HG03342 (cell line): ENCODE measurements around the gene TMEM63A.
"Not testable (repeated sequence)": the region's sequence is repeated elsewhere in the genome, so short reads cannot be mapped to it uniquely, and the experiment has no call there.

Source experiments
- ATAC-seq: cut with Tn5 transposase; IDR thresholded peaks from one replicate; pipeline ENCODE4 v1.9.1; 2021; ENCODE audit warnings: mild to moderate bottlenecking, moderate library complexity; ENCODE audit not compliant: unreplicated experiment

The TMEM63A gene

GRCh38 chr1:225881959-225882693 is at the start of gene TMEM63A:
Gene TMEM63A, minus strand, starts transcription at chr1:225882380. Its CDS starts 4,800 bp downstream, at chr1:225877580.
- ATAC-seq = peak; percentile 74

GRCh38 chr1:225931270-225932136 is 49.3 kb upstream of the TMEM63A start:
- no peak for ATAC-seq

GRCh38 chr1:225930566-225930965 is 48.4 kb upstream of the TMEM63A start:
- ATAC-seq = no peak

GRCh38 chr1:225929462-225929861 is 47.3 kb upstream of the TMEM63A start:
- not testable (repeated sequence) for ATAC-seq

- no peak for ATAC-seq
These were observed 46.3 kb upstream of the TMEM63A start for GRCh38 chr1:225928186-225929175.

GRCh38 chr1:225926551-225927113 is 44.5 kb upstream of the TMEM63A start:
- ATAC-seq = no peak

- peak; percentile 97 for ATAC-seq
These were observed 41.7 kb upstream of the TMEM63A start, which contains the start of gene PYCR2 for GRCh38 chr1:225923692-225924555. Gene PYCR2, minus strand, starts transcription at chr1:225924250. Its CDS starts 140 bp downstream, at chr1:225924110.

GRCh38 chr1:225923381-225923691 is 41.2 kb upstream of the TMEM63A start:
- ATAC-seq = no peak

GRCh38 chr1:225921734-225922709 is 39.8 kb upstream of the TMEM63A start:
- no peak for ATAC-seq

- ATAC-seq = no peak
These were observed 37.7 kb upstream of the TMEM63A start for GRCh38 chr1:225919906-225920305.

GRCh38 chr1:225918280-225918679 is 36.1 kb upstream of the TMEM63A start:
- no peak for ATAC-seq

- ATAC-seq = no peak
These were observed 35.4 kb upstream of the TMEM63A start for GRCh38 chr1:225917536-225917935.

GRCh38 chr1:225917101-225917500 is 34.9 kb upstream of the TMEM63A start:
- ATAC-seq = no peak

GRCh38 chr1:225915538-225915991 is 33.4 kb upstream of the TMEM63A start:
- no peak for ATAC-seq

- no peak for ATAC-seq
These were observed 32.8 kb upstream of the TMEM63A start for GRCh38 chr1:225914947-225915346.

- ATAC-seq = no peak
These were observed 32.2 kb upstream of the TMEM63A start for GRCh38 chr1:225914391-225914790.

GRCh38 chr1:225911191-225912130 is 29.3 kb upstream of the TMEM63A start:
- peak; percentile 94 for ATAC-seq
